ENCODE results near the gene NT5C1B. TPM values are rescaled to one million over a fixed set of nuclear protein-coding genes. Genes with fewer than 3 reads are reported as not detected.

Gene NT5C1B
- total RNA-seq, 2 donors from 2014 or later, result not detected

DNA sequence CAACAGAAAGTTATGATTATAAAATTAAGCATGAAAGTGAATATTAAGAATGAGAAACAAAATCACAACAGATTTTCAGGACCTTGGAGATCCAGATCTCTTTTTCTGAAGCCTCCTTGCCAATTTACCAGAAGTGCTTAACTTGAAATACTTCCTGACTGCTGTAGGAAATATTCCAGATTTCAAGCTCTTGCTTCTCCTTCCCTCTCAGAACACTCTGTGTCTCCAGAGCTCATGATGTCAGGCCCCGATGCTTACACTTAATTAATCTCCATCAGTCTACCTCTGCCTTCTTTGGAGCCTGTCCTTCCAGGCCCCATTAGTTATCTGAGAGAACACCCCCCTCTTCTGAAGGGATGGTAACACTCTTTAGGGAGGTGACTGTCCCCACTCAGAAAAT is 20.7 kb upstream of the NT5C1B start:
- H3K9me3 ChIP-seq, result no peaks in the 10 kb centered on the region
- H3K27me3 ChIP-seq, result no peaks in the 10 kb centered on the region
- DNase-seq, result no peak
- H3K9ac ChIP-seq (ENCODE audit: low read depth in 2 of 2, low read length in 2 of 2), result no peak overlapping the region
- TF ChIP-seq, protein P1, sequence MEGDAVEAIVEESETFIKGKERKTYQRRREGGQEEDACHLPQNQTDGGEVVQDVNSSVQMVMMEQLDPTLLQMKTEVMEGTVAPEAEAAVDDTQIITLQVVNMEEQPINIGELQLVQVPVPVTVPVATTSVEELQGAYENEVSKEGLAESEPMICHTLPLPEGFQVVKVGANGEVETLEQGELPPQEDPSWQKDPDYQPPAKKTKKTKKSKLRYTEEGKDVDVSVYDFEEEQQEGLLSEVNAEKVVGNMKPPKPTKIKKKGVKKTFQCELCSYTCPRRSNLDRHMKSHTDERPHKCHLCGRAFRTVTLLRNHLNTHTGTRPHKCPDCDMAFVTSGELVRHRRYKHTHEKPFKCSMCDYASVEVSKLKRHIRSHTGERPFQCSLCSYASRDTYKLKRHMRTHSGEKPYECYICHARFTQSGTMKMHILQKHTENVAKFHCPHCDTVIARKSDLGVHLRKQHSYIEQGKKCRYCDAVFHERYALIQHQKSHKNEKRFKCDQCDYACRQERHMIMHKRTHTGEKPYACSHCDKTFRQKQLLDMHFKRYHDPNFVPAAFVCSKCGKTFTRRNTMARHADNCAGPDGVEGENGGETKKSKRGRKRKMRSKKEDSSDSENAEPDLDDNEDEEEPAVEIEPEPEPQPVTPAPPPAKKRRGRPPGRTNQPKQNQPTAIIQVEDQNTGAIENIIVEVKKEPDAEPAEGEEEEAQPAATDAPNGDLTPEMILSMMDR (IDR thresholded peaks at IDR 0.05), result no peak
- H3K36me3 ChIP-seq, result no peaks in the 10 kb centered on the region
- intact Hi-C loops (cut with DNase I), result no loop called here
- no peak overlapping the region for H3K4me3 ChIP-seq
- no peak overlapping the region for H3K27ac ChIP-seq
- no peaks in the 10 kb centered on the region for H3K4me1 ChIP-seq

DNA sequence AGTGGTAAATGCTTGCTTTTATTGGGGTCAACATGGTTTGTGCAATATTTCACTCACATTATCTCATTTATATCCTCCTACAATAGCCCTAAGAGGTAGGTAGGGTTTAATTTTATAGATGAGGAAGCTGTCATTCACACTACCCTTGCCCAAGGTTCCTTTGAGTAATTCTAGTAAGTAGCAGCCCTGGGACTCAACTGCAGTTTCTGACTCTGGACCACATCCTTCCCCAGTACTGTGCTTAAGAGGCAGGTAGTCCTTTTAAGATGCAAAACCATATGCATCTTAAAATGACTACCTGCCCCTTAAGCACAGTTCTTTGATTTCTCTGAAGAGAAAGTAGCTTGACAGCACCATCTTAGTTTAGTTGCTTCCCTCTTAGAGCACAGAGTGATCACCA is 15.7 kb upstream of the NT5C1B start:
- Histone ChIP-seq H3K9ac (ENCODE audit: low read depth in 2 of 2, low read length in 2 of 2) (no peak overlapping the region), H3K27ac (no peak overlapping the region), H3K4me3 (no peak overlapping the region), H3K4me1 (no peaks in the 10 kb centered on the region), H3K27me3 (no peaks in the 10 kb centered on the region), H3K9me3 (no peaks in the 10 kb centered on the region), H3K36me3 (no peaks in the 10 kb centered on the region)
- TF ChIP-seq, protein P1 (IDR thresholded peaks at IDR 0.05), result no peak
- intact Hi-C loops (cut with DNase I), result no loop called here
- no peak for DNase-seq

- H3K36me3 ChIP-seq, result no peaks in the 10 kb centered on the region
- no peaks in the 10 kb centered on the region for H3K9me3 ChIP-seq
- TF ChIP-seq, protein P1 (IDR thresholded peaks at IDR 0.05), result no peak
- DNase-seq, result no peak
- intact Hi-C loops (cut with DNase I), result no loop called here
- no peak overlapping the region for H3K4me3 ChIP-seq
- no peaks in the 10 kb centered on the region for H3K27me3 ChIP-seq
- no peak overlapping the region for H3K27ac ChIP-seq
- H3K9ac ChIP-seq (ENCODE audit: low read depth in 2 of 2, low read length in 2 of 2), result no peak overlapping the region
- H3K4me1 ChIP-seq, result no peaks in the 10 kb centered on the region
Observed at GRCh38 chr2:18604531-18604885, 15.1 kb upstream of the NT5C1B start.

DNA sequence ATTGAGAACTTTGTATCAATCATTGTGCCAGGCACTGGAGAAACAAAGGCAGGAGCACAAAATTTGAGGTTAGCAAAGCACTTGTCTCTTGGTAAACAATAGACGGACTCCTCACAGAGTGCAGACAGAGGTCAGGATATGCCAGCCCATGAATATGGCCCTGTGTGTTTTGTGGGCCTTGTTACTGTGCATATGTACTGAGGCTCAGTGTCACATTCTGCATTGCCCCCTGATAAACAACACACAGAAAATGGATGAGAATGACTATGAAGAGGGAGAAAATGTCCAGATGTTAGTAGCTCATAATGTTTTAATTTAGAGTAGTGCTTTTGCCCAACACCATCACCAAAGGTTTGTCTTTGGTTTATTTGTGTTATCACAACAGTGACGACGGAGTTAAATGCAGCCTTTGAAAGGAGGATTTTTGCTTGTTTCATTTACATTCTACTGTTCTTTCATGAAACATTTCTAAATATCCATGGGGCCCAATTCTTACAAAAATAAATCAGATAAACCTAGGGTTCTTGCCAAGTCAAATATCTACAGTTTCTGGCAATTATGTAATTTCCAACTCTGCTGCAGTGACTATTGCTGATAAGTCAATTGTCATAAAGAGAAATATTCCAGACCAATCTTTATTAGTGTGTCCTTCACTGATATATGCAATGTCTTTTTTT is 14.6 kb upstream of the NT5C1B start:
- TF ChIP-seq, protein P1 (IDR thresholded peaks at IDR 0.05), result no peak
- Histone ChIP-seq H3K9ac (ENCODE audit: low read depth in 2 of 2, low read length in 2 of 2) (no peak overlapping the region), H3K4me1 (no peaks in the 10 kb centered on the region), H3K27me3 (no peaks in the 10 kb centered on the region), H3K27ac (no peak overlapping the region), H3K9me3 (no peaks in the 10 kb centered on the region), H3K4me3 (no peak overlapping the region), H3K36me3 (no peaks in the 10 kb centered on the region)
- DNase-seq, result no peak
- intact Hi-C loops (cut with DNase I), result no loop called here

GRCh38 chr2:18602298-18602697 is 12.9 kb upstream of the NT5C1B start:
- TF ChIP-seq, protein P1 (IDR thresholded peaks at IDR 0.05), result no peak
- intact Hi-C loops (cut with DNase I), result no loop called here
- Histone ChIP-seq H3K4me3 (no peak overlapping the region), H3K4me1 (no peaks in the 10 kb centered on the region), H3K9ac (ENCODE audit: low read depth in 2 of 2, low read length in 2 of 2) (no peak overlapping the region), H3K27ac (no peak overlapping the region), H3K27me3 (no peaks in the 10 kb centered on the region), H3K9me3 (no peaks in the 10 kb centered on the region), H3K36me3 (no peaks in the 10 kb centered on the region)
- no peak for DNase-seq

All from colonic mucosa (tissue), 4 donors.